ENCODE data around the gene ATXN7L1.

DNA sequence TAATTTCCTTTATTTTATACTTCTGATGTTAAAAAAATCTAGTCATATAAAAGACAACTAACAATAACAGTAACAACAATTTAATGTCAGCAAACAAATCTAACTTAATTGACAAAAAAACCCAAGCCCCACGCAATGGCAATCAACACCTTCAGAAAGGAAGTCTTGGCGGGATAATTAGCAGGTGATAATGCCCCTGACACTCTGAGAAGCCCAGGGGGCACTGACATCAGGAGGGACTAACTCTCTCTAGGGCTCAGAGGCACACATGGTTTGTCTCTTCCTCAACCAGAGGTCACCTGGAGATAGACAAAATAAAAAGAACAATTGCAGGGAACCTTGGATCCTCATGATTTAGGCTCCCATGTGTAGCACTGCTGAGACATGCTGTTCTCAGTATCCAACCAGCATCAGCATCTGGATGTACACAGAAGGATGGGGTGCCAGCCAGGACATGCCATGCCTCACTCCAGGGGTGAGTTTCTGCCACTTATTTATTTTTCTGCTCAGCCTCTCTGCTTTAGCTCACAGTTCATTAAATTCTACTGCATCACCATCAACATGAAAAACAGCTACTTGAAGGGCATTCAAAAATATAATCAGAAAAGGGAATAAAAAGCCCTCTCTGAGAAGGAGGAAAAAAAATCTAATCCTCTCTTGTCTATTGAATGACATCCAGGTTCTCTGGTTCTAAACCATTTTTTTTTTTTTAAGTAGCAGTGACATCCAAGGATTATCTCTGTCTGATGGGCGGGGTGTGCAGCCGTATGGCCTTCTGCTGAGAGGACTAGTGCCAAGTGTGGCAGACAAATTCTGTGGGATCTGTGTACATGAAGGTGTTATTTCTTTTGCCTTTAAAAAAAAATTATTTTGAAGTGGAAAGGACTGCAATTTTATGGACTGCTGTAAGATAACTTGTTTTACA lies 96.3 kb downstream of the ATXN7L1 start:
- TF ChIP-seq ZNF425 (CRISPR knock-in tag; conservative IDR thresholded peaks at IDR 0.05) (no peak), CTCF (IDR thresholded peaks at IDR 0.05) (no peak), ZNF232 (CRISPR knock-in tag; IDR thresholded peaks at IDR 0.05) (no peak), CREB1 (CRISPR knock-in tag; IDR thresholded peaks at IDR 0.05) (no peak), TEAD4 (CRISPR knock-in tag; IDR thresholded peaks at IDR 0.05) (no peak), ZNF423 (CRISPR knock-in tag; IDR thresholded peaks at IDR 0.05) (no peak)
- TF ChIP-seq, protein P1, sequence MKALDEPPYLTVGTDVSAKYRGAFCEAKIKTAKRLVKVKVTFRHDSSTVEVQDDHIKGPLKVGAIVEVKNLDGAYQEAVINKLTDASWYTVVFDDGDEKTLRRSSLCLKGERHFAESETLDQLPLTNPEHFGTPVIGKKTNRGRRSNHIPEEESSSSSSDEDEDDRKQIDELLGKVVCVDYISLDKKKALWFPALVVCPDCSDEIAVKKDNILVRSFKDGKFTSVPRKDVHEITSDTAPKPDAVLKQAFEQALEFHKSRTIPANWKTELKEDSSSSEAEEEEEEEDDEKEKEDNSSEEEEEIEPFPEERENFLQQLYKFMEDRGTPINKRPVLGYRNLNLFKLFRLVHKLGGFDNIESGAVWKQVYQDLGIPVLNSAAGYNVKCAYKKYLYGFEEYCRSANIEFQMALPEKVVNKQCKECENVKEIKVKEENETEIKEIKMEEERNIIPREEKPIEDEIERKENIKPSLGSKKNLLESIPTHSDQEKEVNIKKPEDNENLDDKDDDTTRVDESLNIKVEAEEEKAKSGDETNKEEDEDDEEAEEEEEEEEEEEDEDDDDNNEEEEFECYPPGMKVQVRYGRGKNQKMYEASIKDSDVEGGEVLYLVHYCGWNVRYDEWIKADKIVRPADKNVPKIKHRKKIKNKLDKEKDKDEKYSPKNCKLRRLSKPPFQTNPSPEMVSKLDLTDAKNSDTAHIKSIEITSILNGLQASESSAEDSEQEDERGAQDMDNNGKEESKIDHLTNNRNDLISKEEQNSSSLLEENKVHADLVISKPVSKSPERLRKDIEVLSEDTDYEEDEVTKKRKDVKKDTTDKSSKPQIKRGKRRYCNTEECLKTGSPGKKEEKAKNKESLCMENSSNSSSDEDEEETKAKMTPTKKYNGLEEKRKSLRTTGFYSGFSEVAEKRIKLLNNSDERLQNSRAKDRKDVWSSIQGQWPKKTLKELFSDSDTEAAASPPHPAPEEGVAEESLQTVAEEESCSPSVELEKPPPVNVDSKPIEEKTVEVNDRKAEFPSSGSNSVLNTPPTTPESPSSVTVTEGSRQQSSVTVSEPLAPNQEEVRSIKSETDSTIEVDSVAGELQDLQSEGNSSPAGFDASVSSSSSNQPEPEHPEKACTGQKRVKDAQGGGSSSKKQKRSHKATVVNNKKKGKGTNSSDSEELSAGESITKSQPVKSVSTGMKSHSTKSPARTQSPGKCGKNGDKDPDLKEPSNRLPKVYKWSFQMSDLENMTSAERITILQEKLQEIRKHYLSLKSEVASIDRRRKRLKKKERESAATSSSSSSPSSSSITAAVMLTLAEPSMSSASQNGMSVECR (CRISPR knock-in tag; IDR thresholded peaks at IDR 0.05; ENCODE audit: borderline replicate concordance) = no peak
